ENCODE measurements around the gene ZNF148.

DNA sequence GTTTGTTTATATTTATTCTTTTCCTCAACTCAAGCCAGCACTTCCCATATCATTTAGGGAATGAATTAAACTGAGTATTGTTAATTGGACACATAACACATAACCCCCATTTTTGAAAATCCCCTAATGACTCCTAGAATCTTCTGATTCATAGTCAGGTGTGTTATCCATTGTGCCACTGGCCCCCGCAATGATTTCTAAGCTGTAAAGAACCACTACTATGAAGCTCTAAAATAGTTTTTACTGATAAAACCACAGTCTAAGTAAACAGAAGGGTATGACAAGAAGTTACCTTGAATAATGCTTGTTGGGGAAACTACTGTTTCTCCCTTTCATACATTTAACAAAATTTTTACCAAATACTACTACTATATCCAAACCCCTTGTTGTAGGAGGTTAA, 140.3 kb downstream of the ZNF148 start:
- TF ChIP-seq, protein P1, sequence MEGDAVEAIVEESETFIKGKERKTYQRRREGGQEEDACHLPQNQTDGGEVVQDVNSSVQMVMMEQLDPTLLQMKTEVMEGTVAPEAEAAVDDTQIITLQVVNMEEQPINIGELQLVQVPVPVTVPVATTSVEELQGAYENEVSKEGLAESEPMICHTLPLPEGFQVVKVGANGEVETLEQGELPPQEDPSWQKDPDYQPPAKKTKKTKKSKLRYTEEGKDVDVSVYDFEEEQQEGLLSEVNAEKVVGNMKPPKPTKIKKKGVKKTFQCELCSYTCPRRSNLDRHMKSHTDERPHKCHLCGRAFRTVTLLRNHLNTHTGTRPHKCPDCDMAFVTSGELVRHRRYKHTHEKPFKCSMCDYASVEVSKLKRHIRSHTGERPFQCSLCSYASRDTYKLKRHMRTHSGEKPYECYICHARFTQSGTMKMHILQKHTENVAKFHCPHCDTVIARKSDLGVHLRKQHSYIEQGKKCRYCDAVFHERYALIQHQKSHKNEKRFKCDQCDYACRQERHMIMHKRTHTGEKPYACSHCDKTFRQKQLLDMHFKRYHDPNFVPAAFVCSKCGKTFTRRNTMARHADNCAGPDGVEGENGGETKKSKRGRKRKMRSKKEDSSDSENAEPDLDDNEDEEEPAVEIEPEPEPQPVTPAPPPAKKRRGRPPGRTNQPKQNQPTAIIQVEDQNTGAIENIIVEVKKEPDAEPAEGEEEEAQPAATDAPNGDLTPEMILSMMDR (IDR thresholded peaks at IDR 0.05) = no peak
- no peak for TF ChIP-seq POLR2A (IDR thresholded peaks at IDR 0.05)
